Measurements from ENCODE around the gene MCM3AP. TPM values are rescaled to one million over a fixed set of nuclear protein-coding genes. Genes with fewer than 3 reads are reported as not detected.

MCM3AP gene
- total RNA-seq, 1 donor from 2014 or later, result 237 TPM

DNA sequence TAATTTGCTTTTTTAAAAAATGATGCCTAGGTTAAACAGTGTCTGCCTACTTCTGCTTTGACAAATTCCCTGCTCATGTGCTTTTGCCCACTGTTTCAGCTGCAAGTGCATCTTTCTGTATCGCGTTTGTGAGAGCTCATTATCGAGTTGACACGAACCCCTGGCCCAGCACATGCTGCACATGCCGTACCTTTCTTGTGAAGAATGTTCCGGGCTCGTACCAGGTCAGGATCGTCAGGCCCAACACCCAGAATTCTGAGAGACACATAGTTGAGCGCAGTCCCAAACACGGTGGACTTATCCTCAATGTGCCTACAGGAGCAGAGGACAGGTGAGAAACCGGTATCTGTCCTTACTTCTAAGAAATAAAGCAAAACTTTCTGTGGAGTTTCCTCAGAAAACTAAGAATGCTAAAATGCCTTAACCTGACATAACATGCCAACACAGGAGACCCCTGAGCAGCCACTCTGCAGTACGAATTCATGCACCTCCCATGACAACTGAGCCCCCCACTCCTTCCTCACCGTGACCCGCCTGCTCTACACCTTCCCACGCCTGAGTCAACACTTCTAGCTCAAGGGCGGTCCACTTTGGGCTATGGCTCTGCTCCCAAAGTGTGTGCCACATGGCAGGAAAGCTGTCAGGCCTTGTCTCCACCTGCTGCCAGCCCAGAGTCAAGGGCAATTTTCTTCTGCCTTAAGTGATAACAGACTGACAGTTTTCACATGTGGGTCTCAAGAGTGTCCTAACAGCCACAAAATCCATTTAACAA is 63.6 kb downstream of the MCM3AP start:
- peak overlapping the region in 1 of 3 donors; percentile 13 for H3K4me3 ChIP-seq (ENCODE audit: low read length in 3 of 3)
- H3K36me3 ChIP-seq (ENCODE audit: control insufficient read depth in 3 of 3, insufficient read depth in 3 of 3, low read length in 3 of 3), result peaks cover 25 to 31% (median 25%) of the 10 kb centered on the region in 3 donors
- peaks cover 19 to 50% (median 50%) of the 10 kb centered on the region in 3 donors for H3K4me1 ChIP-seq (ENCODE audit: control insufficient read depth in 3 of 3, insufficient read depth in 3 of 3, low read length in 3 of 3)
- peak overlapping the region in 1 of 3 donors; percentile 69 for H3K9ac ChIP-seq (ENCODE audit: low read depth in 1 of 3, low read length in 3 of 3)
- no peaks in the 10 kb centered on the region for H3K27me3 ChIP-seq (ENCODE audit: control insufficient read depth in 3 of 3, insufficient read depth in 3 of 3, low read length in 3 of 3)
- H3K9me3 ChIP-seq (ENCODE audit: control insufficient read depth in 3 of 3, low read length in 3 of 3), result no peaks in the 10 kb centered on the region
- peak overlapping the region; percentile 34 for H3K27ac ChIP-seq (ENCODE audit: low read depth, low read length)

DNA sequence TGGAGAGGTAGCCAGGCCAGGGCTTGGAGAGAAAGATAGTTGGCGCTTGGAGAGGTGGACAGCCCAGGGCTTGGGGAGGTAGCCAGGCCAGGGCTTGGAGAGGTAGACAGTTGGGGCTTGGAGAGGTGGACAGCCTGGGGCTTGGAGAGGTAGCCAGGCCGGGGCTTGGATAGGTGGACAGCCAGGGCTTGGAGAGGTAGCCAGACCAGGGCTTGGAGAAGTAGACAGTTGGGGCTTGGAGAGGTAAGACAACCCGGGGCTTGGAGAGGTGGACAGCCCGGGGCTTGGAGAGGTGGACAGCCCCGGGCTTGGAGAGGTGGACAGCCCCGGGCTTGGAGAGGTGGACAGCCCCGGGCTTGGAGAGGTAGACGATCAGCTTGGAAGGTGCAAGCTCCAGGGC is 64.6 kb downstream of the MCM3AP start:
- Histone ChIP-seq H3K4me1 (ENCODE audit: control insufficient read depth in 3 of 3, insufficient read depth in 3 of 3, low read length in 3 of 3) (peaks cover 9 to 42% (median 40%) of the 10 kb centered on the region in 3 donors), H3K27ac (ENCODE audit: low read depth, low read length) (no peak overlapping the region), H3K27me3 (ENCODE audit: control insufficient read depth in 3 of 3, insufficient read depth in 3 of 3, low read length in 3 of 3) (no peaks in the 10 kb centered on the region), H3K9me3 (ENCODE audit: control insufficient read depth in 3 of 3, low read length in 3 of 3) (no peaks in the 10 kb centered on the region), H3K4me3 (ENCODE audit: low read length in 3 of 3) (no peak overlapping the region), H3K36me3 (ENCODE audit: control insufficient read depth in 3 of 3, insufficient read depth in 3 of 3, low read length in 3 of 3) (peaks cover 33 to 38% (median 33%) of the 10 kb centered on the region in 3 donors), H3K9ac (ENCODE audit: low read depth in 1 of 3, low read length in 3 of 3) (no peak overlapping the region)

DNA sequence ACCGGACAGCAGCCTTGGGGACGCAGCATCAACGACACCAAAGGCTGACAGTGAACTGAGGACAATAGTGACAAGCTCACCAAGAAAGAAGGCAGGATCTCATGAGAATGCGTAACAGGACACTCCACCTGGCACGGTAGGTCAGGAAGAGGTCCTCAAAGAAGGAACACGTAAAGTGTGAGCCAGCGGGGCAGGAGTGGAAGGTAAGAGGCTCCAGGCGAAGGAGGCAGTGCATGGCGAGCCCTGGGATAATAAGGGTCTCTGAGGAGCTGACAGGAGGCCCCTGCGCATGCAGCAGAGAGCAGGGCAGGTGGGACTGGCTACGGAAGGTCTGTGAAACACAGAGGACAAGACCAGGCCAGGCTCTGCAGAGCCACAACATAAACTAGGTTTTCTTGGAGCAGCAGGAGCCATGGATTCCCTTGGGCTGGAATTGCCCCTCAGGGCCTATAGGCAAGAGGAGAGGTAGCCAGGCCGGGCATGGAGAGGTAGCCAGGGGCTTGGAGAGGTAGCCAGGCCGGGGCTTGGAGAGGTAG is 65.1 kb downstream of the MCM3AP start:
- peaks cover 35 to 38% (median 37%) of the 10 kb centered on the region in 3 donors for H3K36me3 ChIP-seq (ENCODE audit: control insufficient read depth in 3 of 3, insufficient read depth in 3 of 3, low read length in 3 of 3)
- no peak overlapping the region for H3K27ac ChIP-seq (ENCODE audit: low read depth, low read length)
- no peak overlapping the region for H3K4me3 ChIP-seq (ENCODE audit: low read length in 3 of 3)
- H3K27me3 ChIP-seq (ENCODE audit: control insufficient read depth in 3 of 3, insufficient read depth in 3 of 3, low read length in 3 of 3), result no peaks in the 10 kb centered on the region
- no peaks in the 10 kb centered on the region for H3K9me3 ChIP-seq (ENCODE audit: control insufficient read depth in 3 of 3, low read length in 3 of 3)
- H3K4me1 ChIP-seq (ENCODE audit: control insufficient read depth in 3 of 3, insufficient read depth in 3 of 3, low read length in 3 of 3), result peaks cover 9 to 40% (median 38%) of the 10 kb centered on the region in 3 donors
- H3K9ac ChIP-seq (ENCODE audit: low read depth in 1 of 3, low read length in 3 of 3), result peak overlapping the region in 1 of 3 donors; percentile 40

- Histone ChIP-seq H3K9me3 (ENCODE audit: control insufficient read depth in 3 of 3, low read length in 3 of 3) (no peaks in the 10 kb centered on the region), H3K4me3 (ENCODE audit: low read length in 3 of 3) (no peak overlapping the region), H3K9ac (ENCODE audit: low read depth in 1 of 3, low read length in 3 of 3) (peak overlapping the region in 2 of 3 donors; percentile 12 to 40), H3K4me1 (ENCODE audit: control insufficient read depth in 3 of 3, insufficient read depth in 3 of 3, low read length in 3 of 3) (peaks cover 9 to 40% (median 38%) of the 10 kb centered on the region in 3 donors), H3K27me3 (ENCODE audit: control insufficient read depth in 3 of 3, insufficient read depth in 3 of 3, low read length in 3 of 3) (no peaks in the 10 kb centered on the region), H3K36me3 (ENCODE audit: control insufficient read depth in 3 of 3, insufficient read depth in 3 of 3, low read length in 3 of 3) (peaks cover 37 to 39% (median 39%) of the 10 kb centered on the region in 3 donors), H3K27ac (ENCODE audit: low read depth, low read length) (no peak overlapping the region)
Observed at GRCh38 chr21:46219591-46220239, 65.7 kb downstream of the MCM3AP start.

- Histone ChIP-seq H3K27me3 (ENCODE audit: control insufficient read depth in 3 of 3, insufficient read depth in 3 of 3, low read length in 3 of 3) (no peaks in the 10 kb centered on the region), H3K9ac (ENCODE audit: low read depth in 1 of 3, low read length in 3 of 3) (peak overlapping the region in 1 of 3 donors; percentile 12), H3K4me1 (ENCODE audit: control insufficient read depth in 3 of 3, insufficient read depth in 3 of 3, low read length in 3 of 3) (peaks cover 9 to 36% (median 35%) of the 10 kb centered on the region in 3 donors), H3K4me3 (ENCODE audit: low read length in 3 of 3) (no peak overlapping the region), H3K27ac (ENCODE audit: low read depth, low read length) (no peak overlapping the region), H3K36me3 (ENCODE audit: control insufficient read depth in 3 of 3, insufficient read depth in 3 of 3, low read length in 3 of 3) (peaks cover 42 to 44% (median 44%) of the 10 kb centered on the region in 3 donors), H3K9me3 (ENCODE audit: control insufficient read depth in 3 of 3, low read length in 3 of 3) (no peaks in the 10 kb centered on the region)
Observed at GRCh38 chr21:46218906-46219590, 66.4 kb downstream of the MCM3AP start.

- no peak overlapping the region for H3K27ac ChIP-seq (ENCODE audit: low read depth, low read length)
- peaks cover 50 to 54% (median 53%) of the 10 kb centered on the region in 3 donors for H3K36me3 ChIP-seq (ENCODE audit: control insufficient read depth in 3 of 3, insufficient read depth in 3 of 3, low read length in 3 of 3)
- H3K9ac ChIP-seq (ENCODE audit: low read depth in 1 of 3, low read length in 3 of 3), result peak overlapping the region in 1 of 3 donors; percentile 33
Observed at GRCh38 chr21:46217511-46218196, 67.8 kb downstream of the MCM3AP start.

GRCh38 chr21:46216132-46216747 is 69.2 kb downstream of the MCM3AP start:
- peaks cover 50 to 58% (median 55%) of the 10 kb centered on the region in 3 donors for H3K36me3 ChIP-seq (ENCODE audit: control insufficient read depth in 3 of 3, insufficient read depth in 3 of 3, low read length in 3 of 3)
- peaks cover 4 to 18% (median 18%) of the 10 kb centered on the region in 3 donors for H3K4me1 ChIP-seq (ENCODE audit: control insufficient read depth in 3 of 3, insufficient read depth in 3 of 3, low read length in 3 of 3)
- H3K27ac ChIP-seq (ENCODE audit: low read depth, low read length), result no peak overlapping the region
- no peaks in the 10 kb centered on the region for H3K27me3 ChIP-seq (ENCODE audit: control insufficient read depth in 3 of 3, insufficient read depth in 3 of 3, low read length in 3 of 3)
- no peak overlapping the region for H3K4me3 ChIP-seq (ENCODE audit: low read length in 3 of 3)
- no peak overlapping the region for H3K9ac ChIP-seq (ENCODE audit: low read depth in 1 of 3, low read length in 3 of 3)
- no peaks in the 10 kb centered on the region for H3K9me3 ChIP-seq (ENCODE audit: control insufficient read depth in 3 of 3, low read length in 3 of 3)

More at GRCh38 chr21:46217511-46218196, 67.8 kb downstream of the MCM3AP start:
- Histone ChIP-seq H3K9me3 (ENCODE audit: control insufficient read depth in 3 of 3, low read length in 3 of 3) (no peaks in the 10 kb centered on the region), H3K4me1 (ENCODE audit: control insufficient read depth in 3 of 3, insufficient read depth in 3 of 3, low read length in 3 of 3) (peaks cover 8 to 31% (median 28%) of the 10 kb centered on the region in 3 donors), H3K4me3 (ENCODE audit: low read length in 3 of 3) (no peak overlapping the region), H3K27me3 (ENCODE audit: control insufficient read depth in 3 of 3, insufficient read depth in 3 of 3, low read length in 3 of 3) (no peaks in the 10 kb centered on the region)

DNA sequence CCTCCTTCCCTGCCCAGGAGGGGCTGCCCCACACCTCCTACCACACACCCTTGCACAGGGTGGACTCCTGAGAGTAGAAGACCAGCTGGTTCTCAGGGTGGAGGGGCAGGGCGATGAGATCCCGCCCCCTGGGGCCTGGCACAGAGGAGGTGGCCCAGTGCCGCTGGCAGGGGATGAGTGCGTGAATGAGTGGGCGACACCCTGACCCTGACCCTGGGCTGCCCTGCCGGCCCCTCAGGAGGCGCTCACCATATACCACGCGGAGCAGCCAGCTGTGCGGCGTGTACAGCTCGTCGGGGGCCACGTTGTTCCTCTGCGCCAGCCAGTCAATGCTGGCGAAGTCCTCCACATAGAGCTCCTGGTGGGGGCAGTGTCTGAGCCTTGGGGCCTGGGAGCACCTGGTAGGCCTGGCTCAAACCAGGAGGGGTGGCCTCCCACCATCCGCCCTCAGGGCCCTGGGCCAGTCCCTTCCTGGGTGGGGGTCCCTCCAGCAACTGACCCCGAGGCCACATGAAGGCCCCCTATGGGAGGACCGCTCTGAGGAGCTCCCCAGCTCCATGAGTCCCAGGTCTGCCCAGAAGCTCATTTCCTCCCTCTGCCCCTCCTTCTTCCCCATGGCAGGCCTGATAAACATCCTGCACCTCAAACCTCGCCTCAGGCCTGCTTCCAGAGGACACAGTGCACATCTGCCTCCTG is 69.8 kb downstream of the MCM3AP start:
- Histone ChIP-seq H3K36me3 (ENCODE audit: control insufficient read depth in 3 of 3, insufficient read depth in 3 of 3, low read length in 3 of 3) (peaks cover 48 to 61% (median 57%) of the 10 kb centered on the region in 3 donors), H3K4me3 (ENCODE audit: low read length in 3 of 3) (no peak overlapping the region)

More for the DNA sequence above, 69.8 kb downstream of the MCM3AP start:
- Histone ChIP-seq H3K4me1 (ENCODE audit: control insufficient read depth in 3 of 3, insufficient read depth in 3 of 3, low read length in 3 of 3) (peaks cover 4 to 18% (median 16%) of the 10 kb centered on the region in 3 donors), H3K9me3 (ENCODE audit: control insufficient read depth in 3 of 3, low read length in 3 of 3) (no peaks in the 10 kb centered on the region), H3K9ac (ENCODE audit: low read depth in 1 of 3, low read length in 3 of 3) (no peak overlapping the region), H3K27me3 (ENCODE audit: control insufficient read depth in 3 of 3, insufficient read depth in 3 of 3, low read length in 3 of 3) (no peaks in the 10 kb centered on the region), H3K27ac (ENCODE audit: low read depth, low read length) (no peak overlapping the region)
